Measurements from ENCODE around the gene GOLGB1. TPM values are rescaled to one million over a fixed set of nuclear protein-coding genes. Genes with fewer than 3 reads are reported as not detected.

The GOLGB1 gene
- total RNA-seq, 4 donors from 2014 or later, result 32.6 to 78.3 (median 54.9) TPM

DNA sequence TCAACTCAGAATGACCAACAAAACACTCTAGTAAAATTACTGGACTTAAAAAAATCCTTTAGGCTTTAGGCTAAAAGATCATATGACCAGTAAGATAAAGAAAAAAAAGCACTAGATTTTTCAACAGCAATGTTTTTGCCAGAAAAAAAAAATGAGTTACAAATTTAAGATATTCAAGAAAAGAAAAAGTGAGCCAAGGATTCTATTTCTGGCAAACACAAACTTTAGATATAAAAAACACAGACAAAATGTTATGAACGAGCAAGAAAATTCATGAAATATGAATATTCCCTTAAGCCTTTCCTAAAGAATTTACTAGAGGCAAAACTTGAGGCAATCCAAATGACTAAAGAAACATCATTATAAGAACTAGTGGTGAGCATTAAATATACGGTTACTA is 8.6 kb downstream of the GOLGB1 start:
- Histone ChIP-seq H3K9me3 (no peaks in the 10 kb centered on the region), H3K4me3 (no peak overlapping the region), H3K27ac (no peak overlapping the region), H3K36me3 (no peaks in the 10 kb centered on the region), H3K4me1 (no peaks in the 10 kb centered on the region), H3K27me3 (no peaks in the 10 kb centered on the region)
- DNase-seq, result no peak
- intact Hi-C loops (cut with DNase I; ENCODE audit: low total_unique reads), result no loop called here
- TF ChIP-seq, protein P1, sequence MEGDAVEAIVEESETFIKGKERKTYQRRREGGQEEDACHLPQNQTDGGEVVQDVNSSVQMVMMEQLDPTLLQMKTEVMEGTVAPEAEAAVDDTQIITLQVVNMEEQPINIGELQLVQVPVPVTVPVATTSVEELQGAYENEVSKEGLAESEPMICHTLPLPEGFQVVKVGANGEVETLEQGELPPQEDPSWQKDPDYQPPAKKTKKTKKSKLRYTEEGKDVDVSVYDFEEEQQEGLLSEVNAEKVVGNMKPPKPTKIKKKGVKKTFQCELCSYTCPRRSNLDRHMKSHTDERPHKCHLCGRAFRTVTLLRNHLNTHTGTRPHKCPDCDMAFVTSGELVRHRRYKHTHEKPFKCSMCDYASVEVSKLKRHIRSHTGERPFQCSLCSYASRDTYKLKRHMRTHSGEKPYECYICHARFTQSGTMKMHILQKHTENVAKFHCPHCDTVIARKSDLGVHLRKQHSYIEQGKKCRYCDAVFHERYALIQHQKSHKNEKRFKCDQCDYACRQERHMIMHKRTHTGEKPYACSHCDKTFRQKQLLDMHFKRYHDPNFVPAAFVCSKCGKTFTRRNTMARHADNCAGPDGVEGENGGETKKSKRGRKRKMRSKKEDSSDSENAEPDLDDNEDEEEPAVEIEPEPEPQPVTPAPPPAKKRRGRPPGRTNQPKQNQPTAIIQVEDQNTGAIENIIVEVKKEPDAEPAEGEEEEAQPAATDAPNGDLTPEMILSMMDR (IDR thresholded peaks at IDR 0.05), result no peak
- TF ChIP-seq POLR2A (IDR thresholded peaks at IDR 0.05), result no peak

DNA sequence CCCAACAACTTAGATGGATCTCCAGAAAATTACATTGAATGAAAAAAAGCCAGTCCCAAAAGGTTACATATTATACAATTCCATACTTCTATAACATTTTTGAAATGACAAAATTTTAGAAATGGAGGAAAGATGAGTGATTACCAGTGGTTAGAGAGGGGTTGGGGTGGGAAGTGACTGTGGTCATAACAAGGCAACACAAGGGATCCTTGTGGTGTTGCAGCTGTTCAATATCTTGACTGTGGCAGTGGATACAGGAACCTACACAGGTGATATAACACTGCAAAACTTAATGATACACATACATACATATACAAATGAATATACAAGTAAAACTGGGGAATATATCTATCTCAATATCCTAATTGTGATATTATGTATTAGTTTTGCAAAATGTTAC is 9.6 kb downstream of the GOLGB1 start:
- intact Hi-C loops (cut with DNase I; ENCODE audit: low total_unique reads), result no loop called here
- H3K4me1 ChIP-seq, result no peaks in the 10 kb centered on the region
- no peak overlapping the region for H3K27ac ChIP-seq
- DNase-seq, result no peak
- TF ChIP-seq POLR2A (IDR thresholded peaks at IDR 0.05), result no peak
- TF ChIP-seq, protein P1 (IDR thresholded peaks at IDR 0.05), result no peak
- no peaks in the 10 kb centered on the region for H3K36me3 ChIP-seq
- no peaks in the 10 kb centered on the region for H3K9me3 ChIP-seq
- H3K27me3 ChIP-seq, result no peaks in the 10 kb centered on the region
- no peak overlapping the region for H3K4me3 ChIP-seq

DNA sequence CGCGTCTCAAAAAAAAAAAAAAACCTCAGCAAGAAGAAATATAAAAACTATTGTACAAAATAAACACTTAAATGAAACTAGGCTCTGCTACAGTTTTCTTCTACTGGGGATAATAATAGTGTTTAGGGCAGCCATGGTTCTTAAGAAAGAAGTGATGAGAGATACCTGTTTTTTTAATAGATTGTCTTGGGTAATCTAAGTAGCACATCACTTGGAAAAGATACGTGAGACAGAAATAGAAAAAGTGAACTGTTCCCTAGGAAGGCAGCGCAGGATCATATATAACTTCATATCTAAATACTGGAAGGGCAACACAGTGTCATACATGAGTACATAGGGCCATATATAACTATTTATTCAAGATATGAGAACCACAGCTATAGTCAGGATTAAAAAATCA is 11.9 kb downstream of the GOLGB1 start:
- Histone ChIP-seq H3K4me3 (no peak overlapping the region), H3K9me3 (no peaks in the 10 kb centered on the region), H3K4me1 (no peaks in the 10 kb centered on the region), H3K27ac (no peak overlapping the region), H3K27me3 (no peaks in the 10 kb centered on the region), H3K36me3 (no peaks in the 10 kb centered on the region)
- no peak for TF ChIP-seq POLR2A (IDR thresholded peaks at IDR 0.05)
- TF ChIP-seq, protein P1 (IDR thresholded peaks at IDR 0.05), result no peak
- no peak for DNase-seq
- intact Hi-C loops (cut with DNase I; ENCODE audit: low total_unique reads), result no loop called here

DNA sequence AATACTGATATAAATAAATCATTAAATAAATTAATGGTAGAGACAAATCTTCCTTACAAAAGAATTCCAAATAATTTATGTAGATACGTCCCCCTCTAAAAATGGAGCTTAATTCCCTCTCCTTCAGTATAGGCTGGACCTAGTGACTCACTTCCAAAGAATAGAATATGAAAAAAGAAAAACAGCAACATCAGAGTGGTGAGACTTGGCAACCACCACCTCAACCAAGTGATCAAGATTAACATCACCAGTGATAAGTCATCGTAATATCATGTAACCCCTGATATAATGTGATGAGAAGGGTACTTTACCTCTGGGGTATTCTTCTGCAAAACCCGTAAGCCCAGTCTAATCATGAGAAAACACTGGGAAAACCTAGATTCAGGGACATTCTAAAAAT is 13.4 kb downstream of the GOLGB1 start:
- no peak overlapping the region for H3K4me3 ChIP-seq
- intact Hi-C loops (cut with DNase I; ENCODE audit: low total_unique reads), result no loop called here
- H3K9me3 ChIP-seq, result no peaks in the 10 kb centered on the region
- DNase-seq, result no peak
- H3K36me3 ChIP-seq, result no peaks in the 10 kb centered on the region
- no peak overlapping the region for H3K27ac ChIP-seq
- no peak for TF ChIP-seq POLR2A (IDR thresholded peaks at IDR 0.05)
- TF ChIP-seq, protein P1 (IDR thresholded peaks at IDR 0.05), result no peak
- H3K27me3 ChIP-seq, result no peaks in the 10 kb centered on the region
- no peaks in the 10 kb centered on the region for H3K4me1 ChIP-seq

DNA sequence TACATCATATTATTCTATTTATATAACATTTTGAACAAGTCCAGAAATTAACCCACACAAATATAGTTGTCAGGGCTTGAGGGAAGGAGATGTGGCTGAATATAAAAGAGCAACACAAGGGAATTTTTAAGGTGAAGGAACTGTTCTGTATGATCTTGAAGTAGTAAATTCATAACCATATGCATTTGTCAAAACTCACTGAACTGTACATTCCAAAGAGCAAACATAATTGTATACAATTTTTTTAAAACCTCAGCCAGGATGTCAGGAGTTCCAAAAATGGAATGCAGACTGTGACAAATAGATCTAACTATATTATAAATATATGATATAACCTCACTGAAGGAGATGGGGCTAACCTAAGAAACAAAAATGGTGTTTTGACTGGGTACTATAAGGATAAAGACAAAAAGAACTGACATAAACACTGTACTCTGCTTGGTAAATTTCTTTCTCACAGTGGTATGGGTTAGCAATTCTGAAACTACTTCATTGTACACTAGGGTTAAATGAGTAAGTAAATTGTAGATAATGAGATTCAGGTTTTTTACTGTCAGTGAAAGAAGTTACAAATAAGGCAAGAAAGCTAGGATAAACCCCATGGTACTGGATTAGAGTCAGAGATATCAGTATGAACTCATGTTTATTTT is 14.4 kb downstream of the GOLGB1 start:
- TF ChIP-seq, protein P1 (IDR thresholded peaks at IDR 0.05), result no peak
- TF ChIP-seq POLR2A (IDR thresholded peaks at IDR 0.05), result no peak
- Histone ChIP-seq H3K27ac (no peak overlapping the region), H3K4me1 (no peaks in the 10 kb centered on the region), H3K27me3 (no peaks in the 10 kb centered on the region), H3K4me3 (no peak overlapping the region), H3K9me3 (no peaks in the 10 kb centered on the region), H3K36me3 (no peaks in the 10 kb centered on the region)
- no peak for DNase-seq
- intact Hi-C loops (cut with DNase I; ENCODE audit: low total_unique reads), result no loop called here
